GM13977 (cell line): ENCODE results near the gene STYXL1.
"Not testable (repeated sequence)": the region's sequence is repeated elsewhere in the genome, so short reads cannot be mapped to it uniquely, and the experiment has no call there.

Source experiments
- DNase-seq: peaks from one replicate; pipeline ENCODE4 v3.0.0; 2012; ENCODE audit warnings: low spot score
- CTCF ChIP-seq: IDR thresholded peaks from 2 replicates; pipeline ENCODE4 v1.5.1; 2012; ENCODE audit warnings: mild to moderate bottlenecking, control low read depth; ENCODE audit not compliant: insufficient read depth; ENCODE audit errors: extremely low read depth, missing control alignments
- in situ Hi-C: fragments of 300-500 bp; cut with MboI; formaldehyde crosslinking; loops from one replicate; pipeline ENCODE4 v1.12.0; 2022; ENCODE audit warnings: low sequenced_read_pairs, low pct_unique_long_range_greater_than_20kb, mixed read lengths, inconsistent platforms; ENCODE audit not compliant: unreplicated experiment

The STYXL1 gene

GRCh38 chr7:76064208-76064970 lies 16.6 kb upstream of the STYXL1 start:
- no peak for DNase-seq
- in situ Hi-C loops = no loop called here
- no peak for TF ChIP-seq CTCF

- in situ Hi-C loops = no loop called here
- TF ChIP-seq CTCF = no peak
- DNase-seq = peak; percentile 7
Measured at GRCh38 chr7:76063525-76063924, 15.7 kb upstream of the STYXL1 start.

- no peak for DNase-seq
- TF ChIP-seq CTCF = no peak
- in situ Hi-C loops = no loop called here
Measured at GRCh38 chr7:76063114-76063513, 15.3 kb upstream of the STYXL1 start.

- no peak for TF ChIP-seq CTCF
- in situ Hi-C loops = no loop called here
- DNase-seq = no peak
Measured at GRCh38 chr7:76062254-76062653, 14.5 kb upstream of the STYXL1 start.

- DNase-seq = no peak
- in situ Hi-C loops = no loop called here
- no peak for TF ChIP-seq CTCF
Measured at GRCh38 chr7:76060842-76061241, 13.0 kb upstream of the STYXL1 start.

- in situ Hi-C loops, DNase-seq: not testable (repeated sequence)
Measured at GRCh38 chr7:76058745-76059144, 10.9 kb upstream of the STYXL1 start.

- in situ Hi-C loops = no loop called here
- no peak for DNase-seq
- TF ChIP-seq CTCF = no peak
Measured at GRCh38 chr7:76057813-76058145, 10.0 kb upstream of the STYXL1 start.
